ENCODE data around the gene CCDC160.
"Not testable (repeated sequence)": the region's sequence is repeated elsewhere in the genome, so short reads cannot be mapped to it uniquely, and the experiment has no call there.

The CCDC160 gene

GRCh38 chrX:134236626-134237614, at the start of gene CCDC160:
Gene CCDC160 (plus strand): TSS chrX:134237182. CDS start chrX:134244801, 7,619 bp downstream.
- DNase-seq: peak; percentile 32 to 61

GRCh38 chrX:134191281-134191680, 45.7 kb upstream of the CCDC160 start:
- no peak for DNase-seq

- DNase-seq: no peak
Observed at GRCh38 chrX:134194915-134195314, 42.1 kb upstream of the CCDC160 start.

DNA sequence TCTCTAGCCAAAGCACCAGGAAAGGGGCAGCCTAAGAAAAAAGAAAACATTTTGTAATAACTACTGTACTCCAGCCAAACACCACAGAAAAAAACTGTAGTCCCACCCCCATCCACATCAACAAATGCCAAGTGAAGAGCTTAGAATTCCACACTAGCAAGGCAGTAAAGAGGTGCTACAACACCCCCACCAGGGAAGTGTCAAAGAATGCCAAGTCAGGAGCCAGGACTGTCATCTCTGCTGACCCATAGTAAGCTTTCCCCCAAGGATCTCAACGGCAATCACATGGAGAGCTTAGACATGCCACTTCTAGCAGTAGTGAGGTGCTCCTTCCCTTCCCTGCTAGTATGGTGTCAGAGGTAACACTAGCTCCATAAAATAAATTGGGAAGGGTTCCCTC, 34.4 kb upstream of the CCDC160 start:
- DNase-seq: no peak

DNA sequence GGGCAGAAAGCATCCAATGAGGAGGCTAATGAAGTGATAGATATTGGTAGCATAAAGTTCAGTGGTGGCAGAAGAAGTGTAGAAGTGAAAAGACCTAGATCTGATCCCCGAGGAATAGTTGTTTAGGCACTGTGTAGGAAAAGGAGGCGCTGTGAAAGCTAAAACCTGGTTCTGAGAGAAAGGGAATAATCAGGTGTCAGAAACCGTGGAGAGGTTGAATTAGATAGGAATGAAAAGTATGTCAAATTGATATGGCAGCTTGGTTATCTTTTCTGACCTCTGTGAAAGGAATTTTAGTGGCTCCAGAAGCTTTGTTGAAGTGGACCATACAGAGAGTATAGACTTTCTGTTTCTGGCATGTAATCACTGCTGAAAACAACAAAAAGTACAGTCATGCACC, 30.8 kb upstream of the CCDC160 start:
- no peak for DNase-seq

- no peak for DNase-seq
Observed at GRCh38 chrX:134210465-134210864, 26.5 kb upstream of the CCDC160 start.

DNA sequence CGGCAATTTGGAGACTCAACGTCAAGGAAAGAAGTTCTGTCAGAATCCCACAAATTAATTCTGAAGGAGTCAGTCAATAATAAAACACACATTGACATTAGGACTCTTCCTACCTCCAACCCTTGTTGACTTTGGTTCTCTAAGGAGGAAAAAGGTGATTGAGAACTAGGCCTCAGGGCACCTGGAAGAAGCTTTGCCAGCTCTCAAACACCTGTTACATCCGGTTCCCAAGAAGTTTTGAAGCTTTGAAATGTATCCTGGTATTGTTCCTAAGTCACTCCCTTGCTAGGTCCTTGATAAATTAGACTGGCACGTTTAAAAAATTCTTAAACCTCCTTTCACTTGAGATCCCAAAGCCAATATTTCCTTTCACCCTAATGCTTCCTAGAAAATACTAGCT, 1.7 kb upstream of the CCDC160 start:
- no peak for DNase-seq

- DNase-seq: not testable (repeated sequence)
Observed at GRCh38 chrX:134238144-134238543, 1.2 kb downstream of the CCDC160 start.

GRCh38 chrX:134239016-134239415, 2.0 kb downstream of the CCDC160 start:
- DNase-seq: no peak

DNA sequence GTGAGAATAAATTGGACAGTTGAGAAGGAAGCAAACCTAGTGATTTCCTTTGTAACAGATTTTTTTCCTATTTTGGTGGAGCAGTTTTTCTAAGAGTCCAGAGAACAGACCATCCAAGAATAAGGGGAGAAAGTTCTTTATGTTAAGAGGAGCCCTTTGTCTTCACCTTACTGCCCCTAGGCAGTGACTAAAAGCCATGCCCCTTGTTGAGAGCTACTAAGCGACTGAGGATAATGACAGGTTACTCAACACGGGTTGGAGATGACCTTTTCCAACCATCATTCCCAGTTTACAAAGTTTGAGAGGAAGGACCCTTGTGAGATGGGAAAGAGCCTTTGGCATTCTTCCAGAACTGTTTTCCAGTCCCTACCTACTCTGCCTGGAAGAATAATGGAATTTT, 3.2 kb downstream of the CCDC160 start:
- DNase-seq: no peak

DNA sequence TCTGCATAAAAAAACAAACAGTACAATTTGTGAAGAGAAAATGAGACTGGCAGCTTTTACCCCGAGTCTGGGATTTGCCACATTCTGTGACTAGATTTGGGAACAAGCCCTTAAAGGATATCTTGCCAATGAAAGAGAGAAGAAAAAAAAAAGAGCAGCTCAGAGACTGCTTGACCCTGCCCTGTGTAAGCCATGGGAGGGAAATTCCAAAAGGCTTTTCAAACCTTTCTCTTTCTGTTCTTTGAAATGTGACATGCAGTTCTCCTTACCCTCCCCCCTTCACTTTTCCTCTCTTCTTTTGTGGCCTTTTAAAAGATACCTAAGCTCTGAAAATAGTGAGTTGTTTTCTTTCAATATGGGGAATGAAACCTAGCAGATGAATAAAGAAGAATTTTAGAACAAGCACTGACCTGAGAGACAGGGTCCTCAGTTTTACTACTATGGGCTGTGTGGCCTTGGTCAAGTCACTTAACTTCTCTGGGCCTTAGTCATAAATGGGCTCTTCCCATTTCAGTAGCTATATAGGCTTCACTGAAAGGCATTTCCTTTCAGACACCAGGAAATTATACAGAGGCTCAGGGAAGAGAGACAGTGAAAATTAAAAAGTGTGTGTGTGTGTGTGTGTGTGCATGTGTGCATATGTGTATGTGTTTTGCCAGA, 5.1 kb downstream of the CCDC160 start:
- no peak for DNase-seq

DNA sequence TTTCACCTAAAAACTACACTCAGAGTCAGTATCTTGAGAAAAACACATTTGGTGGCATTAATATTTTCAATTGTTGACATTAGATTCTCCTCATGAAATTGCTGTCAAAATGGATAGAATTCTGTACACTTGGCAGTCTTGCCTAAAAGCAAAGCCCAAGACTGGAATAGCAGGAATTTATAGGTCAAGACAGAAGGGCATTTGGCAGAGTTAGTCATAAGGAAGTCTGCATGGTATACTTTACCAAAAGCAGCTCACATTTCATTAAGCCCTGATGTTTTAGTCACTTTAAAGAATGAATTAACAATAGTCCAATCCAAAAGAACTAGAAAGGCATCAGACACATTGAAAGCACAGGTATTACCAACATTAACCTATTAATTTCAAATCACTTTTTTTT, 7.1 kb downstream of the CCDC160 start:
- DNase-seq: no peak

GRCh38 chrX:134246282-134246681, 9.3 kb downstream of the CCDC160 start:
- DNase-seq: peak in 1 of 2 experiments; percentile 19

DNA sequence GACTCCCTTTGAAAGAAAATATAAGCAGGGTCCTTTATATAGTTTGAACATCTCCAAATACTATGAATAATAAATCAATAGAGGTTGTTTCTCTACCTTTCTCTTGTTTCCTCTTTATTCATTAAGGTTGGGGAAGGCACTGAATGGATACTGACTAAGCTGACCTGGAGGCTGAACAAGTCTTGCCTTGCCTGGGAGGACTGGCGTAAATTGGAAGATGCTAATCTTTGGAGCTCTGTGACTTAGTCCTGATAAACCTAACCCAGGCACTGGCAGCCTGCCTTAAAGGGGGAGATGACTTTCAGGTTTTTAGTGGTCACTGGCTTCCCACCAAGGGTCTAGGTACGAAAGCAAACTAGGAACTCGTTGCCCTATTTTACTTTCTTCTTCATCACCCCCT, 10.5 kb downstream of the CCDC160 start:
- DNase-seq: no peak

DNA sequence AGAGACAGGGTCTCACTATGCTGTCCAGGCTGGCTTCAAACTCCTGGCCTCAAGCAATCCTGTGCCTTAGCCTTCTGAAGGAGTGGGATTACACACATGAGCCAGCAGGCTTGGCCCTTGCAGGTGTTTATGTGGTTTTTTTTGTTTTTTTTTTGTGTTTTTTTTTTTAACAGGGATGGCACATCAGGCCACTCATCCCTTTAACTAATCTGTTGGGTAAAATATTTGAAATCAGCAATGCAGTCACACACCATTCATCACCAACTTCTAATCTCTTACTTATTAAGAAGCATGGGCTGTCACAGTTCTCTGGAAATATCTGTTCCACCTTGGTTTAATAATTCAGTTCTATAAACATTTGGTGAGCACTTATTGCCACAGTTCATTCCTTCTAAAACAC, 12.3 kb downstream of the CCDC160 start:
- no peak for DNase-seq

GRCh38 chrX:134251241-134251640, 14.3 kb downstream of the CCDC160 start:
- DNase-seq: no peak

- DNase-seq: no peak
Observed at GRCh38 chrX:134254511-134254910, 17.5 kb downstream of the CCDC160 start.

DNA sequence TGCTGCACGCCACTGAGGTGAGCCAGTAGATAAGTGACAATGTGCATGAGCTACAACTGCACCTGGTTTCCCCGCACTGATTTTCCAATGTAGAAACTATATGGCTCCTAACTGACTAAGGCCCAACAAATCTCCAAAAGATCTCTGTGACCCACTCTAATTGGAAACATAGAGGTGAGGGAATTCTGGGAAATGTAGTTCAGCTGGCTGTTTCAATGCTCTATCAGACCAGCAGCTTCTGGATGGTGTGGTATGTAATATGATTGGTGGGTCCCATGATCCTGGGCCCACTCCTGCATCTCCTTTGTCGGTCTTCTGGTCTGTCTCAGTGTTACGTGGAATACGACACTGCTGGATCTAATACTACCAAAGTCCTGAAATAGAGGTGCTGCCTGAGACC, 18.6 kb downstream of the CCDC160 start:
- no peak for DNase-seq

DNA sequence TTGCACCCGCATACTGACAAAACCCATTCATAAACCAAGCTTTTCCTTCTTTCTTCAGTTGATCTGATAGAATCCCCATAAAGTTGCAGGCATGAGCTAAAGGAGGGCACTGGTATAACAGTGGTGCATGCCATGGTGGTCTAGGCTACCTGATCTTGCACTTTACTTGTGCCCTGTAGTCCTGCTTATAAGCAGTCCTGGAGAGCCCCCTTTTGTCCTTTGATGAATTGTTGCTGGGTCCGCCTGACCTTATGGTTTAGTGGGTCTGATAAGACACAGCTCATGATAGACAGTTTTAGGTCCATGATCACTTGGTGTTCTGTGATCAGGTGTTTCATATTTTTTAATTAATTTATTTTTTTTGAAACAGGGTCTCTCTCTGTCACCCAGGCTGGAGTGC, 19.7 kb downstream of the CCDC160 start:
- DNase-seq: no peak

DNA sequence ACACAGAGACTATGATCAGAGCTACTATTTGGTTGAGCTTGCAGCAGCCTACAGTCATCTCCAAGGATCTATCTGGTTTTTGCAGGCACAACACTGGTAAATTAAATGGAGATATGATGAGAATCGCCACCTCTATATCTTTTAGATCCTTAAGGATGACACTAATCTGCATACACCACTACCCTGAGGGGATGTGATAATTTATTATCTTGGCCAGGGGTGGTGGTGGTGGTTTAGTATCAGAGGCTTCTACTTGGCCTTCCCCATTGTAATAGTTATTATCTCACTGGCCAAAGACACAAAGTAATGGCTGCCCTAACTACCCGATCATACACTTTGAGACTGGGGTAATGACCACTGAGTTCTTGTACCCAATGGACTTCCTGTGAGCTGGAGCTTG, 21.2 kb downstream of the CCDC160 start:
- no peak for DNase-seq

DNA sequence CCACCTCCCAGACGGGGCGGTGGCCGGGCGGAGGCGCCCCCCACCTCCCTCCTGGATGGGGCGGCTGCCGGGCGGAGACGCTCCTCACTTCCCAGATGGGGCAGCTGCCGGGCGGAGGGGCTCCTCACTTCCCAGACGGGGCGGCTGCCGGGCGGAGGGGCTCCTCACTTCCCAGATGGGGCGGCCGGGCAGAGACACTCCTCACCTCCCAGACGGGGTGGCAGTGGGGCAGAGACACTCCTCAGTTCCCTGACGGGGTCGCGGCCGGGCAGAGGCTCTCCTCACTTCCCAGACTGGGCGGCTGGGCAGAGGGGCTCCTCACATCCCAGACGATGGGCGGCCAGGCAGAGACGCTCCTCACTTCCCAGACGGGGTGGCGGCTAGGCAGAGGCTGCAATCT, 49.0 kb downstream of the CCDC160 start:
- not testable (repeated sequence) for DNase-seq

GRCh38 chrX:134287346-134287745, 50.4 kb downstream of the CCDC160 start:
- peak in 1 of 2 experiments; percentile 62 for DNase-seq

DNA sequence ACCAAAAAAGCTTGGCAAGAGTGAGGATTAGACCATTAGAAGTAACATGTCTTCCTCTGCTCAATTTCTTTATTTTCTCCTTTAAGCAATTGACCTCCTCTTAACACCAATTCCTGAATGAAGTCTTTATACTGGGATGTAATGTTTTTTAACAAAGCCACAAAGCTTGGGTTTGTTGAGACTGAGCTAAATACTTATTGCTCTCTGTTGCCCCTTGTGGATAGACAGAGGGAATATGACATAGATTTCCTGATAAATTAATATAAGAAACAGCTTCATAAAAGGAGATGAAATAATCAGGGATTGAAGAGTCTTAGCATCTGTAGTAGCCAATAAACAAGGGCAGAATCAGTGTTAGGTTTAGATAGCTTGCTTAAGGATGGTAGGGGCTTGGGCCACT, 57.6 kb downstream of the CCDC160 start:
- DNase-seq: peak in 1 of 2 experiments; percentile 18
